ENCODE measurements around the gene LRRC74B. TPM values are rescaled to one million over a fixed set of nuclear protein-coding genes. Genes with fewer than 3 reads are reported as not detected.
A peak's percentile ranks its signal among the peaks of the same experiment; 100 is the strongest.

Gene LRRC74B
- total and polyA plus RNA-seq, 12 donors = 0.07 to 0.32 (median 0.19) TPM; not detected in 8

DNA sequence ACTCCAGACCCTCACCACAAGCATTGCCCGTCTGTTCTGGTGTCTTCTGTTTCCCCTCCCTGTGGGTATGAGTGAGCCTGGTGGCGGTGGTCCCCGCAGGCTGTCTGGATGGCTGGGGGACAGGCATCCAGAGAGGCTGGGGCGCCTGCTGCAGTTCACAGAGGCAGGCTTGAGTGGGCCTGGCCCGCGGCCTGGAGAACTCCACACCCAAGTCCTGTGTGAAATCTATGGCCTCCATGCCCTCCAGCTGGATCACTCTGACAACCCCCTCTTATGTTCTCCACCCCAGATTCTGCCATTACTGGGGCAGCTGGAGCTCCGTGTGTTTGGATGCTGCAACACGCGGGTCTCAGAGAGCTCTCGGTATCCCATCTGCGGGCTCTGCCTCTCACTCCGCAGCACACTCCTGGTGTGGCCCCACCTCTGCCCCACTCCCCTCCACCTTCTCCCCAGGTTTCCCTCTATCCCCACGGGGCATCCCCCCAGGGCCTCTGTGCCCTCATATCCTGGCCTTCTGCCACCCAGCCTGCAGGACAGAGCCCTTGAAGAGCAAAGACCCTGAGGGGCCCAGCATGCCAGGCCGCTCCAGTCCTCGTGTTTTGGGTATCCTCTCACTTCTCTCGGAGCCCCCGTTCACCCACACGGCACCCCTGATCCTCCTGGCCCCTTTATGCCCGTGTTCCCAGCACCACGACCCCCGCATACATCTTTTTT is 31.3 kb downstream of the LRRC74B start:
- TF ChIP-seq, protein P1, sequence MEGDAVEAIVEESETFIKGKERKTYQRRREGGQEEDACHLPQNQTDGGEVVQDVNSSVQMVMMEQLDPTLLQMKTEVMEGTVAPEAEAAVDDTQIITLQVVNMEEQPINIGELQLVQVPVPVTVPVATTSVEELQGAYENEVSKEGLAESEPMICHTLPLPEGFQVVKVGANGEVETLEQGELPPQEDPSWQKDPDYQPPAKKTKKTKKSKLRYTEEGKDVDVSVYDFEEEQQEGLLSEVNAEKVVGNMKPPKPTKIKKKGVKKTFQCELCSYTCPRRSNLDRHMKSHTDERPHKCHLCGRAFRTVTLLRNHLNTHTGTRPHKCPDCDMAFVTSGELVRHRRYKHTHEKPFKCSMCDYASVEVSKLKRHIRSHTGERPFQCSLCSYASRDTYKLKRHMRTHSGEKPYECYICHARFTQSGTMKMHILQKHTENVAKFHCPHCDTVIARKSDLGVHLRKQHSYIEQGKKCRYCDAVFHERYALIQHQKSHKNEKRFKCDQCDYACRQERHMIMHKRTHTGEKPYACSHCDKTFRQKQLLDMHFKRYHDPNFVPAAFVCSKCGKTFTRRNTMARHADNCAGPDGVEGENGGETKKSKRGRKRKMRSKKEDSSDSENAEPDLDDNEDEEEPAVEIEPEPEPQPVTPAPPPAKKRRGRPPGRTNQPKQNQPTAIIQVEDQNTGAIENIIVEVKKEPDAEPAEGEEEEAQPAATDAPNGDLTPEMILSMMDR (IDR thresholded peaks at IDR 0.05) = no peak
- Histone ChIP-seq H3K36me3 (replicated peaks in 1 of 2) (no peaks in the 10 kb centered on the region), H3K27ac (no peak overlapping the region), H3K4me3 (no peak overlapping the region), H3K9me3 (replicated peaks in 1 of 3) (no peaks in the 10 kb centered on the region), H3K4me1 (replicated peaks in 1 of 2) (peaks cover 0 to 4% of the 10 kb centered on the region in 2 donors), H3K27me3 (no peaks in the 10 kb centered on the region)
- intact Hi-C loops (cut with DNase I) = no loop called here
- 88 to 90% (median 88%) methylated on average over 17 to 21 of the region's 21 CpGs for WGBS, 4 donors
- DNase-seq = no peak

DNA sequence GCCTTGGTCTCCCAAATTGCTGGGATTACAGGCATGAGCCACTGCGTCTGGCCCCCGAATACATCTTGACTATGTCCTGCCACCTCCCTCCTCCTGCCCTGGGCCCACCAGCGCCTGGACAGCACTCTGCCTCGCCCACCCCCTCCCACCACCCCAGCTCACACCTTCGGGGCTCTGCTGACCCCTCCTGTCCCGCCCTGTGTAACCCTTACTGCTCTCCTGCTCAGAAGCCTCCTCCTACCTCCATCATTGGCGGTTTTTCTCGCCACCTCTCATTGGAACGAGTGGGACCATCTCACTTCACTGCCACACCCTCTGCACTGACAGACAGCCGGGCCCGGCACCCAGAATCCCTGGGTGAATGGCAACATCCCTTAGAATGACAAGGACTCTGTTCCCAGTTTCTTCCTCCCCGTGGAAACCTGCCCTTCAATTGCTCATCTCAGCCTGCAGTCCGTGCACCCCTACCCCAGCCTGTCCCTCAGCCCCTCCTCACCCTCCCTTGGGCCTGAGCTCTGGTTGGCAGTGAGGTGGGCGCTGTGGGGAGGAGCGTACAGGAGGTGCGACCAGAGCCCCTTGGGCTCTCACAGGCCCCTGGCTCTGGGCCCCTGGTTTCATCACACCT is 32.2 kb downstream of the LRRC74B start:
- Histone ChIP-seq H3K4me1 (replicated peaks in 1 of 2) (peaks cover 0 to 4% of the 10 kb centered on the region in 2 donors), H3K4me3 (no peak overlapping the region), H3K27ac (no peak overlapping the region), H3K36me3 (replicated peaks in 1 of 2) (no peaks in the 10 kb centered on the region), H3K9me3 (replicated peaks in 1 of 3) (no peaks in the 10 kb centered on the region), H3K27me3 (no peaks in the 10 kb centered on the region)
- no peak for DNase-seq
- WGBS, 4 donors = 76 to 81% (median 79%) methylated on average over 15 to 16 of the region's 16 CpGs
- TF ChIP-seq, protein P1 (IDR thresholded peaks at IDR 0.05) = no peak
- no peak for TF ChIP-seq POLR2A (IDR thresholded peaks at IDR 0.05)
- intact Hi-C loops (cut with DNase I) = no loop called here

DNA sequence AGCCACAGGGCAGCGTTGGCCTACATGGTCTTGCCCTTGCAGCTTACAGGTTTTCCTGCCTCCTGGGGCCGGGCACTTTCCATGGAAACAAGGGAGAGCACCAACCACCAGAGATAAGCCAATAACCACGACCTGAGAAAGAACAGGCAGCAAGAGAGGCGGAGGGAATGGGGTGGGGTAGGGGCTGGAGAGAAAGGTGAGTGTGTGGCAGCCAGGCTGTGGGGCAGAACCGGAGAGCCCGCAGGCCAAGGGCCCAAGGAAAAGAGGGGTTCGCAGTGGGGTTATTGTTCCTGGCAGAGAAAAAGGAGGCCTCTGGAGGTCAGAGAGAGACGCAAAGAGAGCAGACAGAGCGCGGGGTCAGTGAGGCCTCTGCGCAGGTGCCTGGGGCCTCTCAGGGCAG is 33.2 kb downstream of the LRRC74B start:
- H3K4me1 ChIP-seq (replicated peaks in 1 of 2) = peaks cover 0 to 2% of the 10 kb centered on the region in 2 donors
- no peak for TF ChIP-seq POLR2A (IDR thresholded peaks at IDR 0.05)
- TF ChIP-seq, protein P1 (IDR thresholded peaks at IDR 0.05) = no peak
- intact Hi-C loops (cut with DNase I) = no loop called here
- 80 to 89% (median 86%) methylated on average over 10 to 11 of the region's 11 CpGs for WGBS, 4 donors
- no peaks in the 10 kb centered on the region for H3K9me3 ChIP-seq (replicated peaks in 1 of 3)
- H3K27ac ChIP-seq = no peak overlapping the region
- H3K27me3 ChIP-seq = no peaks in the 10 kb centered on the region
- no peak overlapping the region for H3K4me3 ChIP-seq
- no peaks in the 10 kb centered on the region for H3K36me3 ChIP-seq (replicated peaks in 1 of 2)
- DNase-seq = peak in 1 of 7 donors; percentile 74

DNA sequence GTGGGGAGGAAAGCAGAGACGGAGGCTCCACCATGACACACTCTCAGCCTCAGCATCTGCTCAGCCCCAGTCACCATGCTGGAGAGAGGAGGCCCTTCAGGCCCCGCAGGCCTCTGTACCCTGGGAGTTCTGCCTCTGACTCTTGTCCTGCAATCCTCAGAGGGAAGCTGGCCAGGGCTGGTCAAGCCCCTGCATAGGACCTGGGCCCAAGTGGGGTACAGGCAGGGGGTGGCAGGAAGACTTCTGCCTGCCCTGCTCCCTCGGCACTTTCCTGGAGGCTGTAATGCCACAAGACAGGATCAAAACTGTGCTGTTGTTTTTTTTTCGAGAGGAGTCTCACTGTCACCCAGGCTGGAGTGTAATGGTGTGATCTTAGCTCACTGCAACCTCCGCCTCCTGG is 33.7 kb downstream of the LRRC74B start:
- intact Hi-C loops (cut with DNase I) = no loop called here
- DNase-seq = no peak
- Histone ChIP-seq H3K36me3 (replicated peaks in 1 of 2) (no peaks in the 10 kb centered on the region), H3K27me3 (no peaks in the 10 kb centered on the region), H3K27ac (no peak overlapping the region), H3K4me1 (replicated peaks in 1 of 2) (no peaks in the 10 kb centered on the region), H3K4me3 (no peak overlapping the region), H3K9me3 (replicated peaks in 1 of 3) (no peaks in the 10 kb centered on the region)
- TF ChIP-seq POLR2A (IDR thresholded peaks at IDR 0.05) = no peak
- TF ChIP-seq, protein P1 (IDR thresholded peaks at IDR 0.05) = no peak
- WGBS, 4 donors = 85 to 88% (median 87%) methylated on average over 5 of the region's 5 CpGs

All from adrenal gland (tissue), 12 donors.